Colonic mucosa (tissue), 4 donors: ENCODE data around the gene TIMM44. TPM values are rescaled to one million over a fixed set of nuclear protein-coding genes. Genes with fewer than 3 reads are reported as not detected.
"Not testable (repeated sequence)": the region's sequence is repeated elsewhere in the genome, so short reads cannot be mapped to it uniquely, and the experiment has no call there.

ENCODE experiments used
- DNase-seq: peaks from one replicate; pipeline ENCODE4 v3.0.0-alpha.2; 2020
- H3K27ac ChIP-seq: fragments of 200-600 bp; one replicate; pipeline ENCODE4 v1.8.0; 2021
- H3K27me3 ChIP-seq: fragments of 200-600 bp; one replicate; pipeline ENCODE4 v1.8.0; 2021
- H3K36me3 ChIP-seq: fragments of 200-600 bp; one replicate; pipeline ENCODE4 v1.8.0; 2021
- H3K4me1 ChIP-seq: fragments of 200-600 bp; one replicate; pipeline ENCODE4 v1.8.0; 2021; ENCODE audit warnings: mild to moderate bottlenecking
- H3K4me3 ChIP-seq: fragments of 200-600 bp; one replicate; pipeline ENCODE4 v1.8.0; 2021
- H3K9ac ChIP-seq, 2 donors: one replicate each; pipeline ENCODE4 v1.7.0; 2013; ENCODE audit warnings: control low read depth in 2 of 2, low read depth in 2 of 2, low read length in 2 of 2
- H3K9me3 ChIP-seq: fragments of 200-600 bp; one replicate; pipeline ENCODE4 v1.8.0; 2021
- intact Hi-C: fragments of 100-400 bp; cut with DNase I; formaldehyde crosslinking; loops from one replicate; pipeline ENCODE4 v1.14.1; 2022
- total RNA-seq, 2 donors: library from RNA; stranded (reverse); fragmentation: NEBNext Ultra II Directional in 1 of 2; extraction: Animal tissue kit (Norgen Biotek cat#: 25700) in 1 of 2; gene quantifications; one replicate each; pipeline ENCODE4 v1.2.1, GENCODE V29; 2021
- TF ChIP-seq, protein P1 (sequence below): fragments of 200-600 bp; IDR thresholded peaks from one replicate; pipeline ENCODE4 v1.8.0; 2022; ENCODE audit warnings: antibody characterized with exemption, mild to moderate bottlenecking
- donor health status: healthy.
- donor health status: DM: no; HTN: no; CAD: no.
- donor health status: DM: no; HTN: no; CAD: no.

TIMM44 gene
- total RNA-seq, 2 donors from 2014 or later = 50.8 to 118 TPM

DNA sequence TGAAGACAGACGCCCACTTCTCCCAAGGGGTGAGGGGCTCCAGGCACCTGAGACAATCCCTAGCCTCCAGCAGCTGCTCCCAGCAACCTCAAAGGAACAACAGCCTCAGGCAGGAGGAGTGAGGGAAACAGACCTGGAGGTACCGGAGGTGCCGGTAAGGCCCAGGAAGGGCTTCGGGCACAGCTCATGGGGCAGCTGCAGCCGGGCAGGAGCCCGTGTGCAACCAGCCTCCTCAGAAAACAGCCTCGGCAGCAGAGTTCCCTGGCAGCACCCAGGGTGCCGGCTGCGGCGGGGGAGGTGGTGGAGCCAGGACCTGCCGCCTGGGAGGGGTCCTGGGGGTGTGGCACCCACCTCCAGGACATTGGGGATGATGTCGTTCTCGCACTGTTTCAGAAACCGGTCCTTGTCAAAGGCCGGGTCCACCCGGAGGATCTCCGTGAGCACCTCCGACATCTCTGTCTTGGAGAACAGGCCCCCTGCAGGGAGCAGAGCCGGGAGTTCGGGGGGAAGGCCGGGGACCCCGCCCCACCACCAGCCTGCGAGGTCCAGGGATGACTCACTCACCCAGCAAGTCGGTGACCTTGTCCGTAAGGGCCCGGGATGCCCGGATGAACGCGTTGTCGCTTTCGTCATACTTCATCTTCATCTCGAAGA is 11.1 kb downstream of the TIMM44 start:
- Histone ChIP-seq H3K27ac (no peak overlapping the region), H3K4me1 (no peaks in the 10 kb centered on the region), H3K9ac (no peak overlapping the region), H3K27me3 (no peaks in the 10 kb centered on the region), H3K4me3 (no peak overlapping the region), H3K9me3 (no peaks in the 10 kb centered on the region), H3K36me3 (peaks cover 32% of the 10 kb centered on the region)
- TF ChIP-seq, protein P1, sequence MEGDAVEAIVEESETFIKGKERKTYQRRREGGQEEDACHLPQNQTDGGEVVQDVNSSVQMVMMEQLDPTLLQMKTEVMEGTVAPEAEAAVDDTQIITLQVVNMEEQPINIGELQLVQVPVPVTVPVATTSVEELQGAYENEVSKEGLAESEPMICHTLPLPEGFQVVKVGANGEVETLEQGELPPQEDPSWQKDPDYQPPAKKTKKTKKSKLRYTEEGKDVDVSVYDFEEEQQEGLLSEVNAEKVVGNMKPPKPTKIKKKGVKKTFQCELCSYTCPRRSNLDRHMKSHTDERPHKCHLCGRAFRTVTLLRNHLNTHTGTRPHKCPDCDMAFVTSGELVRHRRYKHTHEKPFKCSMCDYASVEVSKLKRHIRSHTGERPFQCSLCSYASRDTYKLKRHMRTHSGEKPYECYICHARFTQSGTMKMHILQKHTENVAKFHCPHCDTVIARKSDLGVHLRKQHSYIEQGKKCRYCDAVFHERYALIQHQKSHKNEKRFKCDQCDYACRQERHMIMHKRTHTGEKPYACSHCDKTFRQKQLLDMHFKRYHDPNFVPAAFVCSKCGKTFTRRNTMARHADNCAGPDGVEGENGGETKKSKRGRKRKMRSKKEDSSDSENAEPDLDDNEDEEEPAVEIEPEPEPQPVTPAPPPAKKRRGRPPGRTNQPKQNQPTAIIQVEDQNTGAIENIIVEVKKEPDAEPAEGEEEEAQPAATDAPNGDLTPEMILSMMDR = no peak
- intact Hi-C loops = no loop called here
- no peak for DNase-seq

DNA sequence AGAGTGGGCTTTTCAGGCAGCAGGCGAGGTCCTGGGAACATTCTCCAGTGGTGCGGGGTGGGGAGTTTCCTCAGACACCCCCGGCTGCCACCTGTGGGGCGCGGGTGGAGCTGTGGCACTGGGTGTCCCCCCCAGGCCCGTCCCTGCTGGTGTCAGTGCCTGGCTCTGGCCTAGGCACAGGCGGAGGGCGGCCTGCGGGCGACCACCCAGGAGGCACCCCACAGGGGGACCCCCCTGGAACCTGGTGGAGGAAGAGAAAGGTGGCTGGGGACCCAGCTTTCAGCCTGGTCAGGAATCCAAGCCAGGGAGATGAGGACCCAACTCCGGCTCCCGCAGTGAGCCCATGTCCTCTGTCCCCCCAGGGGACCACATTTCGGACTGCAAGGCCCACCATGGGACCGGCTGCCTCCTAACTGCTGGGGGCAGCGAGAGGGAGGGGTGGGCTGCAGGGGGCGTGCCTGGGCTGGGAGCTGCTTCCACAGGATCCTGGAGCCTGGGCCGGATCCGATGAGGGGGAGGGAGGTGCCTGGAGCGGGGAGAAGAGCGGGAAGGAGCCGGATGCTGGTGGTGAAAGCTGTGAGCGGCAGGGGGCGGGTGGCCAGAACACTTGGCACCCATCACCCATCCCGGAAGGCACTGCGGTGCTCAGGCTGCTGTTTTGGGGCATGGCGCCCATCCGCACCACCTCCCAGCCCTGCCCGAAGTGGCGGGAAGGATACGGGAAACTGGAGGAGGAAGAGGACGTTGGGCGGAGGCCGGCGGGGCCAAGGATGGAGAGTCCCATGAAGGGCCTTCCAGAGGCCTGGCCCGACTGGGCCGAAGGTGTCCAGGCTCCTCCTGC is 12.0 kb downstream of the TIMM44 start:
- no peak for DNase-seq
- peaks cover 32% of the 10 kb centered on the region for H3K36me3 ChIP-seq
- H3K9ac ChIP-seq = peak overlapping the region in 1 of 2 donors; percentile 24
- intact Hi-C loops = no loop called here
- TF ChIP-seq, protein P1 = no peak
- no peaks in the 10 kb centered on the region for H3K9me3 ChIP-seq
- H3K27ac ChIP-seq = no peak overlapping the region
- no peaks in the 10 kb centered on the region for H3K27me3 ChIP-seq
- no peaks in the 10 kb centered on the region for H3K4me1 ChIP-seq
- no peak overlapping the region for H3K4me3 ChIP-seq

DNA sequence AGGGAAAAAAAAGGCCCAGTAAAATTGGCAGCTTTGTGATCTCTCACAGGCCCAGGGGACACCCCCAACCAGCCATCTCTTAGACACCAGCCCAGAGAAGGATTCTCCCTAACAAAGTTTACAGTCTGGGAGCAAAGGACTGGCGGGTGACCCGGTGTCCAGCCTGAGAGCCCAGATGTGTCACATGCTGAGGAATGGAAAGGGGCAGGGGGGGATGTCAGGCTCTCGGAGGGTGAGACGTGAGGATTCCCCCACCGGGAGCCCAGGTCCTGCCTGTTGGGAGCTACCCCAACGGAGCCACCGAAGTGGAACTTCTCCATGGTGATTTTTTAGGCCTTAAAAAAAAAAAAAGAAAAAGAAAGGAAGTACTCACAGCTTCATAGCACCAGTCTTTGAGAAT is 12.7 kb downstream of the TIMM44 start:
- Histone ChIP-seq H3K4me3 (no peak overlapping the region), H3K9me3 (no peaks in the 10 kb centered on the region), H3K4me1 (no peaks in the 10 kb centered on the region), H3K36me3 (peaks cover 32% of the 10 kb centered on the region), H3K27me3 (no peaks in the 10 kb centered on the region), H3K9ac (no peak overlapping the region), H3K27ac (no peak overlapping the region)
- TF ChIP-seq, protein P1 = no peak
- no peak for DNase-seq
- intact Hi-C loops = no loop called here

DNA sequence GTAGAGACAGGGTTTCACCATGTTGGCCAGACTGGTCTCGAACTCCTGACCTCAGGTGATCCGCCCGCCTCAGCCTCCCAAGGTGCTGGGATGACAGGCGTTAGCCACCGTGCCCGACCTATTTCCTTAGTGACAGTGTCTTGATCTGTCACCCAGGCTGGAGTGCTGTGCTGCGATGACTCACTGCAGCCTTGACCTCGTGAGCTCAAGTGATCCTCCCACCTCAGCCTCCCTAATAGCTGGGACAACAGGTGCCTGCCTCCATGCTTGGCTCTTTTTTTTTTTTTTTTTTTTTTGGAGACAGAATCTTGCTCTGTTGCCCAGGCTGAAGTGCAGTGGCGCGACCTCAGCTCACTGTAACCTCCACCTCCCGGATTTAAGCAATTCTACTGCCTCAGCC is 13.4 kb downstream of the TIMM44 start:
- H3K4me3 ChIP-seq, H3K27me3 ChIP-seq, H3K9me3 ChIP-seq, H3K27ac ChIP-seq, H3K4me1 ChIP-seq, intact Hi-C loops, DNase-seq, H3K9ac ChIP-seq: not testable (repeated sequence)
- peaks cover 27% of the 10 kb centered on the region for H3K36me3 ChIP-seq

DNA sequence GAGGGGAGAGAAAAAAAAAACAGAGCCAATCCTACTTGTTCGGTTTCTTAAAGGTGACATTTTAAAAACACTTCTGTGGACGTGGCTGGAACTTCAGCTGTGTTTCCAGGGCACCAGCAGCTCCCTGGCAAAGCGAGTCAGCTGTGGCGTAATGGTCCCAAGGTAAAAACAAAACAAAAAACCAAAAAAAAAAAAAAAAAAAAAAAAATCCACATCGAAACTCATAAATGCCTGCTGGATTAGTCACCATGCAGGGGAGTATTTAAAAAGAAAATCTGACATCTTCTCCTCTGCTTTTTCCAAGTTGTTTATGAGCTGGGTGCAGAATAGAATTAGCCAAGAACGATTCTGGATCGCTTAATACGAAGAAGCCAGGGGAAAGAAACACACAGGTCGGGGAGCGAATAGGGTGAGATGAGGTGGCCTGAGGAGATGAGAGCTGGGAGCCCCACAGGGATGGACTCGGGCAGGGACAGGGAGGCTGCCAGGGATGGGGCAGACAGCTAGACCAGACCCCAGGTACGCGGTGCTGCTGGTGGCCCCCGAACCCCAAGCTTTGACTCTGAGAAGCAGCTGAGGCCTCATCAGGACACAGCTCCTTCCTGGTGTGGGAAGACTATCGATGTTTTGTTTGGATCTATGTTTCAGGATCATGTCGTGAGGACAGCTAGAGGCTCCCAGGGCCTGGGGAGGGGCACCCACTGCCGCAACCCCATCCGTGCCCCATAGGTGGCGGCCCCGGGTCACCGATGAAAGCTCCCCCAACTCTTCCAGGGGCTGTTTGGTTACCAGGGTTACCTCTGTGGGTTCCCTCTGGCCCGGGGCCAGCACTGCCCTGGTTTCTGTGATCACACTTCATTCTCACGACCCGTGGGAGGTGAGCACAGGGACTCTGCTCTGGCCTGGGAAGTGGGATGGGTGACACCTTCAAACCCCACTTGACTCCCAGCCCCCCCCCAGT is 14.4 kb downstream of the TIMM44 start:
- peaks cover 24% of the 10 kb centered on the region for H3K36me3 ChIP-seq
- no peaks in the 10 kb centered on the region for H3K4me1 ChIP-seq
- no peak overlapping the region for H3K4me3 ChIP-seq
- DNase-seq = no peak
- no peaks in the 10 kb centered on the region for H3K9me3 ChIP-seq
- no peaks in the 10 kb centered on the region for H3K27me3 ChIP-seq
- H3K27ac ChIP-seq = peak overlapping the region; percentile 44
- TF ChIP-seq, protein P1 = no peak
- no peak overlapping the region for H3K9ac ChIP-seq
- intact Hi-C loops = loop anchor here (10.0 kb wide), 1 partner anchor 74 kb away; no protein-coding TSS in a partner anchor
